Hepatic stellate cell (primary cell): ENCODE measurements around the gene DOK6.

ENCODE experiments used
- DNase-seq: peaks from one replicate; pipeline ENCODE4 v3.0.0; 2011; ENCODE audit warnings: low spot score

The DOK6 gene

DNA sequence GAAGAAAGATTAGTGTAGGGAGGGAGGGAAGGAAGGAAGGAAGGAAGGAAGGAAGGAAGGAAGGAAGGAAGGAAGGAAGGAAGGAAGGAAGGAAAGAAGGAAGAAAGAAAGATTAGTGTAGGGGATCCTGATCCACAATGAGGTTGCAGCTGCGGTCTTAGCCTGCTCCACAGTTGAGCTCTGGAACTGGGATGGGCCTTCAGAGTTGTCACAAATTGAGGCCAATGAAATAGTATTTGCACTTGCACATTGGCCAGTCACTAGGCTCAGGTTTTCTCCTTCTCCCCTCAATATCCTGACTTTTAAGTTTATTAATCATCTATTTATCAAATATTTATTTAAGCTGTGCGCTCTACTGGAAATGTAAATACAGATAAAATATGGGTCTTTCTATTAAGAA lies 34.3 kb downstream of the DOK6 start:
- DNase-seq: no peak

- no peak for DNase-seq
These were observed 43.5 kb downstream of the DOK6 start for GRCh38 chr18:69444221-69444620.

DNA sequence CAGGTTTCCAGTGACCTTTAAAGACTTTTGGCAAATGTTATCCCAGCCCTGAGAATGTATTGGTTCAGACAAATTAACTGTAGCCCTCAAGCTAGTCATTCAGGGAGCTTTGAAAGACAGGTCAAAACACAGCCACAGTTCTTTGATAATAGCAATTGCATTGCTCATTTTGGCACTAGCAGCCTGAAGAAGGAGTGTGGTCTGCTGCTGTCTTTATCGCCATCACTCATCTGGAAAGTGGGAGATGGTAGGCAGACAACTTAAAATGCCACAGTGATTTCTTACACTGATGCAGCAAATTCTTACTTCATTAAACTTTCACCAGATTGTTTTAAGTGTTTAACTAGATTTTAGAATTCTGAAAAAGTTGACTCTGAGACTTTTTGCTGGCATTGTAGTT lies 47.2 kb downstream of the DOK6 start:
- no peak for DNase-seq

DNA sequence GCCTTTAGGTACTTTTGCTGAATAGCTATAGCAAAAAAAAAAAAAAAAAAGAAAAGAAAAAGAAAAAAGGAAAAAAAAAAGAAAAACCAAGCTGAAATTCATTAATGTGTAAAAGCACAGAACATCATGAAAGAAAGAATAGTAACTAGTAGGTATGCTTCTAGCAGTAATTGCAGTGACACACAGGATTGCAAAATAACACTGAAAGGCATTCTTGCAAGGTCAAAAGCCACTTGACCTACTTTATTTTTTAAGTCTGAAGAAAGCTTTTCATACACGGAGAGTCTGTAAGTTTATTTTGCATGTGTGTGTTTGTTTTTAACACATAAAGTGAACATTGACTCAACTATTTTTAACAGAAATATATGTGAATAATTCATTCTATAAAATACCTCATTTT lies 54.4 kb downstream of the DOK6 start:
- no peak for DNase-seq

GRCh38 chr18:69469444-69469919 lies 68.8 kb downstream of the DOK6 start:
- DNase-seq: no peak

- no peak for DNase-seq
These were observed 79.8 kb downstream of the DOK6 start for GRCh38 chr18:69480460-69480859.

GRCh38 chr18:69483574-69483973 lies 82.9 kb downstream of the DOK6 start:
- DNase-seq: no peak

- no peak for DNase-seq
These were observed 84.2 kb downstream of the DOK6 start for GRCh38 chr18:69484699-69485396.

- no peak for DNase-seq
These were observed 87.1 kb downstream of the DOK6 start for GRCh38 chr18:69487488-69488394.

- DNase-seq: no peak
These were observed 89.4 kb downstream of the DOK6 start for GRCh38 chr18:69490072-69490471.

DNA sequence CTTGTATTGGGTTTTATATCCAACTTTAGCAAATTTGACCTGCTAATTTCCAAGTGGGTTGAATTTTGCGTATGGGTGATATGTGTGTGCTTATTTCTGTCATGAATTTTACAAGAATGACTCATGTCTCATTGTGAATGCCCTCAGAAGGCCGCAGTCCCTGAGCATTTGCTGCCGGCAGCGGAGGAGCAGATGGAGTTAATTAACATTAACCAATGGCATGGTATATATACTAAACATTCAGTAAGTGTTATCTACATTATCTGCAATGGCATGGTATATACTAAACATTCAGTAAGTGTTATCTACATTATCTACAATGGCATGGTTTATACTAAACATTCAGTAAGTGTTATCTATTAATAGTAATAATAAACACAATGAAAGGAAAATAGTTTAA lies 90.1 kb downstream of the DOK6 start:
- DNase-seq: peak; percentile 6

DNA sequence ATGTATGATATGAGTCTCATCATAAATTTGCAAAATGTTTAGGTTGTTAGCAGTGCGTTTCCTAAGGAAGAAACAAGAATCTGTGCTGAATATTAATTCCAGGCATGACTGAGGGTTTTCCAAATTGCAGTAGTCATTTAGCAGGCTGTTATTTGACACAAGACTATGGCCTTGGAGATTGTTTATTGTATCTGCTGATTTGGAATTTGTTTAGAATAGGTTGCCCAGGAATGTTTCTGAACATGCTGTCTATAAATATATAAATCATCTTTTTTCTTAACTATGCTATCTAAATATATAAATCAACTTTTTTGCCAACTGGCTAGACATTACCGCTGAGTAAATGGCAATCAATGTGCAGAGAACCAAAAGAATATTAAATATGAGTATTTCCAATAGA lies 90.9 kb downstream of the DOK6 start:
- no peak for DNase-seq

- no peak for DNase-seq
These were observed 92.2 kb downstream of the DOK6 start for GRCh38 chr18:69492861-69493260.

DNA sequence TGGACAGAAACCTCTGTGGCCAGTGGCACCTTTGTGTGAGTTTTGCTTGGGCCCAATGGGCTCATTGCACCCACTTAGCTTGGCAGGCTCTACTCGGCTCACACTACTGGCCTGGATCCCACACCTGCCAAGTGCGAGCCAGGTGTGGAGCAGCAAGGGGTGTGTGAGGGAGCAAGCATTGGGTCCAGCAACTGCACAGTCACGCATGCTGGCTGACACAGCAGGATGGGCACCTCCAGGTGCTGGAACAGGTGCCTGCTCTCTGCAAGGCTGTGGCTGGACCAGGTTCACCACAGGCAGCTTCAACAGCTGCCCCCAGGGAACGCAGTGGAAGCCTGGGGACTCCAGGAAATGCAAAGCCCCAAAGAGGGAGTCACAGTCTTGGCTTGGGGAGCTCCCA lies 94.2 kb downstream of the DOK6 start:
- DNase-seq: no peak

GRCh38 chr18:69495338-69495737 lies 94.7 kb downstream of the DOK6 start:
- DNase-seq: no peak

DNA sequence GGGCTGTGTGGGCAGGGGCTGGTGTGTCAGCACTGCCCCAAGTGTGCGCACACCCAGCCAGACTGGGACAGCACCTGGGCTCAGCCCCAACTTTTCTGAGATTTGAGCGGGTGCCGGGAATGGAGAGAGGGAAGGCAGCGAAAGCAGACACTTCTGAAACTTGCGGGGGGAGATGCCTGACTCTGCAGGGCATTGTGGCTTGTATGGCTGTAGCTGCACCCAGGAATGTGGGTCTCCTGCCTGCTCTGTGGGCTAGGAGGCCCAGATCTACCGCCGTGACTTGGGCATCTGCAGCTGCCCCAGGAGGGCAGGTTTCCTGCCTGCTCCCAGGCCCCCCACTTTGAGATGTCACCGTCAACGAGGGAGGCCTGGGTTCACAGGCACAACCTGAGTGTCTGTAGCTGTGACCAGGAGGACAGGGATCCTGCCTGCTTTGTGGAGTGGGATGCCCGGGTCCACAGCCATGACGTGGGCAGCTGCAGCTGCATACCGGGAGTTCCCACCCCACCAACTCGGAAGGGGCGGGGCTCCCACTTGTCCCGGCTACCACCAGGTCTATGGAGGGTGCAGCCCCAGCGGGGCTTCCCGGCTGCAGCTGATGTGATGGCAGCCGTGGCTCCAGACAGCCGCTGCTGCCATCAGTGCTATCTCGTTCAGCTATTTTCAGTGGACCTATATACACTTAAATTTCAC lies 95.3 kb downstream of the DOK6 start:
- no peak for DNase-seq

GRCh38 chr18:69518989-69519388 lies 118.3 kb downstream of the DOK6 start:
- no peak for DNase-seq

- no peak for DNase-seq
These were observed 122.9 kb downstream of the DOK6 start for GRCh38 chr18:69523582-69523981.

DNA sequence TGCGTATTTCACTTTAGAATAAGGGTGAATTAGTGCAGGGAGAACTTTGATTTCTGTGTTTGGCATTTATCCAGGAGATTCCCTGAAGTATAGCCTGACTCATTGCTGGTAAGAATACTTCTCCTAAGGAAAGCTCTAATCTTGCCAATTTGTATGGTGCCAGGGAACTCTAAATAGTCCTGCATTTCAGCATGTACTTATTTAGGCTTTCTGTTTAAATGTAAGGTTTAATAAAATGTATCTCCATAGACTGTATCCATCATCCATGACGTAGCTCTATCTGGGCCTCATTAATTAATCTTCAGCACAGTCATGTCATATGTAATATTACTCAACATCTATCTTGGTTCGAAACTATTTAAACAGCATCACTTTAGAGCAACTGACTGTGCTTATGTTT lies 127.7 kb downstream of the DOK6 start:
- DNase-seq: no peak

GRCh38 chr18:69529151-69529550 lies 128.5 kb downstream of the DOK6 start:
- no peak for DNase-seq

GRCh38 chr18:69531973-69532372 lies 131.3 kb downstream of the DOK6 start:
- no peak for DNase-seq

DNA sequence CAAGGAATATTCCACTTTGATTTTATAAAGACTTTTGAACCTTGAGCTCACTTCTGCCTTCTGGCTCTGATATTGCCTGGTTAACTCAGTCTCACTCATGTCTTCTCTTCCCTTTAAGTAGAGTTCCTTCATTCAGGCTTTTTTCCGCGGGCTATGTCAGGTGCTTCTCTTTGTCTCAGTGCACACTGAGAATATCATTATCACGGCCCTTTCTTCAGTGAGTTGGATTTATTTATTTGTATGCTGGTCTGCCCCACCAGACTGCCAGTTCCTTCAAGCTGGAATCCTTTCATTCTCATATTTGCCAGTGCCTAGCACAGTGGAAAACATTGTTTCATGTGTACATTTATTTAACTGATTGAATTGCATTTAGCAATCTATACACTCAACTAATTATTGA lies 136.5 kb downstream of the DOK6 start:
- DNase-seq: no peak

GRCh38 chr18:69538849-69539248 lies 138.2 kb downstream of the DOK6 start:
- no peak for DNase-seq
